Left cardiac atrium (tissue), 2 donors: ENCODE measurements around the gene CIPC. TPM values are rescaled to one million over a fixed set of nuclear protein-coding genes. Genes with fewer than 3 reads are reported as not detected.

Experiments used
- total RNA-seq, 2 donors: library from RNA; stranded (reverse); fragmentation: NEBNext Ultra II Directional; extraction: Animal tissue kit (Norgen Biotek cat#: 25700); gene quantifications; one replicate each; pipeline ENCODE4 v1.2.1, GENCODE V29; 2021
- donor health status: DM: no; HTN: yes; CAD: no; lungs with severe emphysema.
- donor health status: DM: yes; HTN: yes; CAD: no.

The CIPC gene
- total RNA-seq, 2 donors from 2014 or later: 56.2 to 57.6 TPM

Other genes starting within 250 kb of the CIPC start
- gene IRF2BPL, start 69.5 kb upstream of the CIPC start, total RNA-seq: 10 to 100 TPM; 41.4 to 47.5 TPM
- not detected for gene ZDHHC22, start 43.5 kb downstream of the CIPC start, total RNA-seq
- gene TMEM63C, start 83.5 kb downstream of the CIPC start, total RNA-seq: not detected
- not detected for gene NGB, start 172.9 kb downstream of the CIPC start, total RNA-seq
- 10 to 100 TPM; 20.8 to 25.5 TPM for gene POMT2, start 222.6 kb downstream of the CIPC start, total RNA-seq
- gene GSTZ1, start 222.8 kb downstream of the CIPC start, total RNA-seq: 1 to 10 TPM; 6.5 to 7.9 TPM